Measurements from ENCODE around the gene UTS2R. TPM values are rescaled to one million over a fixed set of nuclear protein-coding genes. Genes with fewer than 3 reads are reported as not detected.

The UTS2R gene
- total RNA-seq, 6 donors from 2014 or later, result 0.39 TPM; not detected in 5

- Histone ChIP-seq H3K36me3 (no peaks in the 10 kb centered on the region), H3K27ac (no peak overlapping the region), H3K4me1 (peaks cover 0 to 9% (median 0%) of the 10 kb centered on the region in 4 donors), H3K27me3 (no peaks in the 10 kb centered on the region), H3K4me3 (no peak overlapping the region), H3K9me3 (no peaks in the 10 kb centered on the region)
- no peak for TF ChIP-seq CTCF (IDR thresholded peaks at IDR 0.05)
- no peak for TF ChIP-seq EP300 (IDR thresholded peaks at IDR 0.05)
- TF ChIP-seq POLR2A (IDR thresholded peaks at IDR 0.05), result no peak
- no peak for TF ChIP-seq POLR2AphosphoS5 (IDR thresholded peaks at IDR 0.05)
- ATAC-seq (ENCODE audit: low FRiP score in 2 of 2) (no peak), DNase-seq (peak in 1 of 2 donors; percentile 76)
- WGBS, 2 donors, result 78% methylated on average over 9 of the region's 9 CpGs
These were observed 23.1 kb upstream of the UTS2R start for GRCh38 chr17:82348434-82348833.

DNA sequence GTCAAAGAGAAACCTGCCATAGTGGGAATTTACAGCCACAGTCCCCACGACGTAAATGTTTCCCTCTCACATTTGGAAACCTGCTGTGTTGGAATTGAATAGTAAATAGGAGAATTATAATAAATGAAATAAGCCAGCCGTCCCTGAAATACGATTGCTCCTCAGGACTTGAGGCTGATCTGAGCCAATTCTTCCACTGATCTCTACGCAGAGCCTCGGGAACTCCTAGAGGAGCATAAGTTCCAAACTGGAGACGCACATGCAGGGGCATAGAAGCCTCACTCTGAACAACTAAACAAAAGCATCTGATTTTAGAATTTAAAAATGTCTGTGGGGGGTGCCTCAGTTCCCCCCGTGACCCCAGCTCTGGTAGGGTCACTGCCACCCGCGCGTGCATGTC is 22.7 kb upstream of the UTS2R start:
- H3K9me3 ChIP-seq, result no peaks in the 10 kb centered on the region
- H3K27me3 ChIP-seq, result no peaks in the 10 kb centered on the region
- WGBS, 2 donors, result 74 to 85% methylated on average over 11 of the region's 11 CpGs
- H3K4me1 ChIP-seq, result peaks cover 0 to 9% (median 0%) of the 10 kb centered on the region in 4 donors
- ATAC-seq (ENCODE audit: low FRiP score in 2 of 2), result no peak
- TF ChIP-seq POLR2AphosphoS5 (IDR thresholded peaks at IDR 0.05), result no peak
- no peak for TF ChIP-seq EP300 (IDR thresholded peaks at IDR 0.05)
- no peak for TF ChIP-seq CTCF (IDR thresholded peaks at IDR 0.05)
- no peak for TF ChIP-seq POLR2A (IDR thresholded peaks at IDR 0.05)
- no peak overlapping the region for H3K27ac ChIP-seq
- H3K4me3 ChIP-seq, result no peak overlapping the region
- DNase-seq, result no peak
- no peaks in the 10 kb centered on the region for H3K36me3 ChIP-seq

DNA sequence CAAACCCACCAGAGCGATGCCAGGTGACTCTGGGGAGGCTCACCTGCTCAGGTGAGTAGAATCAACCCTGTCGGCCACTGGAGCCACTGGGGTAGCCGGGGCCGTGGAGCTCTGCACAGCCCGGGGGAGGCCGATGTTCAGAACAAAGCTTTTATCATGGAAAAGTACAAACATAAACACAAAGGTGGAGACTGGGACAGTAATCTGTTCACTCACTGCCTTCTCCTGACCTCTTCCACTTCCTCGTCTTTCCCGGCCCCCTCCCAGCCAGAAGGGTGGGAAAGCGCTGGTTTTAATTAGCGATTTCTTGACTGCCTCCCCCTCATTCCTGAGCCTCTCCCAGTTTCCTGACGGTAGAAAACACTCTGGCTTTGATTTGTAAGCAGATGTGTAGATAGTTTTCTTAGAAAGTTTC is 22.3 kb upstream of the UTS2R start:
- no peaks in the 10 kb centered on the region for H3K9me3 ChIP-seq
- ATAC-seq (ENCODE audit: low FRiP score in 2 of 2) (peak in 1 of 2 donors; percentile 38), DNase-seq (peak in 1 of 2 donors; percentile 57)
- H3K4me3 ChIP-seq, result no peak overlapping the region
- H3K27ac ChIP-seq, result no peak overlapping the region
- no peaks in the 10 kb centered on the region for H3K36me3 ChIP-seq
- TF ChIP-seq POLR2A (IDR thresholded peaks at IDR 0.05) (no peak), POLR2AphosphoS5 (IDR thresholded peaks at IDR 0.05) (no peak), EP300 (IDR thresholded peaks at IDR 0.05) (no peak)
- WGBS, 2 donors, result 51 to 52% methylated on average over 10 to 11 of the region's 11 CpGs
- H3K27me3 ChIP-seq, result no peaks in the 10 kb centered on the region
- H3K4me1 ChIP-seq, result peaks cover 0 to 9% (median 0%) of the 10 kb centered on the region in 4 donors

DNA sequence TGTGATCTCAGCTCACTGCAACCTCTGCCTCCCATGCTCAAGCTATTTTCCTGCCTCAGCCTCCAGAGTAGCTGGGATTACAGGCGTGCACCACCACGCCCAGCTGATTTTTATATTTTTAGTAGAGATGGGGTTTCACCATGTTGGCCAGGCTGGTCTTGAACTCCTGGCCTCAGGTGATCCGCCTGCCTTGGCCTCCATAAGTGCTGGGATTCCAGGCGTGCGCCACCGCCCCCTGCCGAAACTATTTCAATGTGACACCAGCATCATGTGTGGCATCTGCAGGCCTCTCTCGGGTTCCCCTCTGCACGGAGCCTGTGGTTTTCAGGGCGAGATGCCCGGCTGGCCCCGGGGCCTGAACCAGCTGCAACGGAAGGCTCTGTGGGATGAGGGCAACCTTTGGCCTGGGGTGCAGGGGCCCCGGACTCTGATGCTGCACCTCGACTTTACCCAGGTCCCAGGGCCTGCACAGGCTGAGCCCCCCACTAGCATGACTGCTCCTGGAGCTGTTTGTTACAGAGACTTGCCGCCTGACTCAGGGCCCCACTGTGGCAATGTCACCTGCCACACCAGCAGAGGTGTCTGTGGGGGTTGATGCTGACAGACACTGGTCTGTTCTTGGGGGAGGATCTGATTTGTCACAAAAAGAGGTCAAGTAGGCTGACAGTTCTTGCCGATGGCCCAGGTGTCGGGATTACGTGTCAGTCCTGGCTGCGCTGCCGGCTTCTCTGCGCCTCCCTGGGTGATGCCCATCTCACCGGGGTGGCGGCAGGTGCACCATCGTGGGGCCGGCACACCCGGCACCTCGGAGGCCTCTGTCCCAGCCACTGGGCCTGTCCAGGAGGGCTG is 21.2 kb upstream of the UTS2R start:
- WGBS, 2 donors, result 89 to 91% methylated on average over 7 to 28 of the region's 28 CpGs
- Histone ChIP-seq H3K27ac (no peak overlapping the region), H3K4me3 (no peak overlapping the region), H3K36me3 (no peaks in the 10 kb centered on the region), H3K27me3 (no peaks in the 10 kb centered on the region), H3K9me3 (no peaks in the 10 kb centered on the region), H3K4me1 (peaks cover 0 to 9% (median under 1%) of the 10 kb centered on the region in 4 donors)
- DNase-seq (peak in 1 of 2 donors; percentile 81), ATAC-seq (ENCODE audit: low FRiP score in 2 of 2) (no peak)
- no peak for TF ChIP-seq POLR2AphosphoS5 (IDR thresholded peaks at IDR 0.05)
- no peak for TF ChIP-seq EP300 (IDR thresholded peaks at IDR 0.05)

DNA sequence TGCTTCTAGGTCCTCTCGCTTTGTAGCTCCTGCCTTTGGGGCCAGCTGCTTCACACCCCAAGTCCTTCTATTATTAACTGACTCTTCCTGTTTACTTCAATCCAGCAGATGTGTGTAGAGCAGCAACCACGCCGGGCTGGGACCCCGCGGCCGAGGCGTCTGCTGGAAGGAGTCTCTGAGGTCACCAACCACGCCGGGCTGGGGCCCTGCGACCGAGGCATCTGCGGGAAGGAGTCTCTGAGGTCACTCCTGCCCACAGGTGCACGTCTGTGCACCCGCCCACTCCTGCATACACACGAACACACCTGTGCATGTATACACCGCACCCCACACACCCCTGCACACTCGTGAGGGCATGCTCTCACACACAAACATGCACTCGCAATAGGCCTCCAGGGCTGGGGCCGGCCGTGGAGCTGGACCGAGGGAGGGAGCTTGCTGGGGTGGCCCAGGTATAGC is 20.3 kb upstream of the UTS2R start:
- Histone ChIP-seq H3K9me3 (no peaks in the 10 kb centered on the region), H3K4me3 (no peak overlapping the region), H3K27ac (no peak overlapping the region), H3K36me3 (no peaks in the 10 kb centered on the region), H3K27me3 (no peaks in the 10 kb centered on the region), H3K4me1 (peaks cover 0 to 10% (median 6%) of the 10 kb centered on the region in 4 donors)
- no peak for ATAC-seq (ENCODE audit: low FRiP score in 2 of 2)
- DNase-seq, result peak in 1 of 2 donors; percentile 84
- TF ChIP-seq POLR2AphosphoS5 (IDR thresholded peaks at IDR 0.05), result no peak
- no peak for TF ChIP-seq EP300 (IDR thresholded peaks at IDR 0.05)
- TF ChIP-seq CTCF (IDR thresholded peaks at IDR 0.05), result no peak
- no peak for TF ChIP-seq POLR2A (IDR thresholded peaks at IDR 0.05)
- WGBS, 2 donors, result 47 to 62% methylated on average over 20 to 21 of the region's 21 CpGs

Measured in upper lobe of left lung (tissue), 6 donors.